Esophagus muscularis mucosa (tissue), 3 donors: ENCODE measurements around the gene DISC1.

Source experiments
- POLR2A ChIP-seq: fragments of 450-650 bp; IDR thresholded peaks from one replicate; pipeline ENCODE4 v1.6.1; 2017; ENCODE audit warnings: antibody characterized with exemption, moderate library complexity, mild to moderate bottlenecking, low read depth
- POLR2AphosphoS5 ChIP-seq, 2 donors: sonication (generic); formaldehyde crosslinking; IDR thresholded peaks; one replicate each; pipeline ENCODE4 v1.6.1; 2017; ENCODE audit warnings: antibody characterized with exemption in 2 of 2
- TF ChIP-seq, protein P1 (sequence below), 3 experiments: fragments of 200-600 bp in 2 of 3; fragments of 450-650 bp in 1 of 3; sonication (generic) in 2 of 3; IDR thresholded peaks; one replicate each; pipeline ENCODE4 v1.5.1; 2017 to 2019; ENCODE audit warnings: antibody characterized with exemption in 3 of 3, mild to moderate bottlenecking in 2 of 3, moderate library complexity in 1 of 3

- TF ChIP-seq POLR2A = no peak
- TF ChIP-seq, protein P1, sequence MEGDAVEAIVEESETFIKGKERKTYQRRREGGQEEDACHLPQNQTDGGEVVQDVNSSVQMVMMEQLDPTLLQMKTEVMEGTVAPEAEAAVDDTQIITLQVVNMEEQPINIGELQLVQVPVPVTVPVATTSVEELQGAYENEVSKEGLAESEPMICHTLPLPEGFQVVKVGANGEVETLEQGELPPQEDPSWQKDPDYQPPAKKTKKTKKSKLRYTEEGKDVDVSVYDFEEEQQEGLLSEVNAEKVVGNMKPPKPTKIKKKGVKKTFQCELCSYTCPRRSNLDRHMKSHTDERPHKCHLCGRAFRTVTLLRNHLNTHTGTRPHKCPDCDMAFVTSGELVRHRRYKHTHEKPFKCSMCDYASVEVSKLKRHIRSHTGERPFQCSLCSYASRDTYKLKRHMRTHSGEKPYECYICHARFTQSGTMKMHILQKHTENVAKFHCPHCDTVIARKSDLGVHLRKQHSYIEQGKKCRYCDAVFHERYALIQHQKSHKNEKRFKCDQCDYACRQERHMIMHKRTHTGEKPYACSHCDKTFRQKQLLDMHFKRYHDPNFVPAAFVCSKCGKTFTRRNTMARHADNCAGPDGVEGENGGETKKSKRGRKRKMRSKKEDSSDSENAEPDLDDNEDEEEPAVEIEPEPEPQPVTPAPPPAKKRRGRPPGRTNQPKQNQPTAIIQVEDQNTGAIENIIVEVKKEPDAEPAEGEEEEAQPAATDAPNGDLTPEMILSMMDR (IDR thresholded peaks at IDR 0.05) = no peak
- no peak for TF ChIP-seq POLR2AphosphoS5 (IDR thresholded peaks at IDR 0.05)
Measured at GRCh38 chr1:232011961-232012360, 385.4 kb downstream of the DISC1 start.
